Activated CD4-positive, alpha-beta memory T cell treated with anti-CD3 and anti-CD28 coated beads for 36 hours (primary cell): ENCODE measurements around the gene FOXP1. TPM values are rescaled to one million over a fixed set of nuclear protein-coding genes. Genes with fewer than 3 reads are reported as not detected.
A peak's percentile ranks its signal among the peaks of the same experiment; 100 is the strongest.

ENCODE experiments used
- CTCF ChIA-PET: fragments of 350-600 bp; sonication (Branson Sonifier 250); formaldehyde crosslinking; loops from one replicate; lab custom pipeline; 2021; ENCODE audit warnings: antibody characterized with exemption, inconsistent platforms; lab: Charles Lee
- POLR2A ChIA-PET: fragments of 350-600 bp; sonication (Branson Sonifier 250); formaldehyde crosslinking; loops from one replicate; lab custom pipeline; 2021; ENCODE audit warnings: antibody characterized with exemption; lab: Charles Lee
- DNase-seq: peaks from one replicate; pipeline ENCODE4 v3.0.0-alpha.2; 2020
- H3K27ac Mint-ChIP-seq: one replicate; pipeline ENCODE4 v1.8.0; 2021; ENCODE audit warnings: mixed read lengths
- H3K27me3 Mint-ChIP-seq: one replicate; pipeline ENCODE4 v1.8.0; 2021; ENCODE audit warnings: mixed read lengths
- H3K36me3 Mint-ChIP-seq: one replicate; pipeline ENCODE4 v1.8.0; 2021; ENCODE audit warnings: mixed read lengths
- H3K4me1 Mint-ChIP-seq: one replicate; pipeline ENCODE4 v1.8.0; 2021; ENCODE audit warnings: low read depth, mixed read lengths
- H3K4me3 Mint-ChIP-seq: one replicate; pipeline ENCODE4 v1.8.0; 2021; ENCODE audit warnings: mild to moderate bottlenecking, mixed read lengths
- H3K9me3 Mint-ChIP-seq: one replicate; pipeline ENCODE4 v1.8.0; 2021; ENCODE audit warnings: mixed read lengths
- intact Hi-C: fragments of 100-400 bp; cut with micrococcal nuclease; formaldehyde crosslinking; loops from one replicate; pipeline ENCODE4 v1.15.1; 2023
- total RNA-seq, 2 experiments: library from RNA; stranded (reverse); gene quantifications; one replicate each; pipeline ENCODE4 v1.2.3, GENCODE V29; 2021

Gene FOXP1
- total RNA-seq, 2 experiments from 2014 or later, result 94.4 to 102 TPM

GRCh38 chr3:71511037-71511436, 72.5 kb downstream of the FOXP1 start:
- Mint-ChIP-seq H3K4me3 (no peak overlapping the region), H3K27ac (no peak overlapping the region), H3K36me3 (no peaks in the 10 kb centered on the region), H3K27me3 (no peaks in the 10 kb centered on the region), H3K9me3 (no peaks in the 10 kb centered on the region), H3K4me1 (peaks cover 6% of the 10 kb centered on the region)
- CTCF ChIA-PET, result interaction anchor here (0.7 to 2.2 kb wide), 7 partner anchors 15 to 504 kb away, joined by 3 to 8 read pairs (median 5); no protein-coding TSS in a partner anchor
- intact Hi-C loops, result loop anchor here (5.0 to 10.0 kb wide), 4 partner anchors 384 to 956 kb away; no protein-coding TSS in a partner anchor
- POLR2A ChIA-PET, result interaction anchor here (1.3 kb wide), 1 partner anchor 380 kb away, joined by 3 read pairs; no protein-coding TSS in a partner anchor
- DNase-seq, result no peak

GRCh38 chr3:71510510-71510909, 73.0 kb downstream of the FOXP1 start:
- Mint-ChIP-seq H3K36me3 (peaks cover 1% of the 10 kb centered on the region), H3K4me1 (peaks cover 9% of the 10 kb centered on the region), H3K27me3 (peaks cover 2% of the 10 kb centered on the region), H3K27ac (no peak overlapping the region), H3K9me3 (no peaks in the 10 kb centered on the region), H3K4me3 (no peak overlapping the region)
- intact Hi-C loops, result loop anchor here (5.0 to 10.0 kb wide), 4 partner anchors 383 to 956 kb away; no protein-coding TSS in a partner anchor
- CTCF ChIA-PET, result interaction anchor here (0.7 to 1.8 kb wide), 3 partner anchors 85 to 208 kb away, joined by 4 to 7 read pairs (median 7); no protein-coding TSS in a partner anchor
- POLR2A ChIA-PET, result interaction anchor here (1.3 kb wide), 1 partner anchor 380 kb away, joined by 3 read pairs; no protein-coding TSS in a partner anchor
- DNase-seq, result no peak

GRCh38 chr3:71509066-71509465, 74.5 kb downstream of the FOXP1 start:
- H3K27me3 Mint-ChIP-seq, result peaks cover 2% of the 10 kb centered on the region
- POLR2A ChIA-PET, result no interaction called here
- CTCF ChIA-PET, result interaction anchor here (1.3 kb wide), 1 partner anchor 74 kb away, joined by 3 read pairs; no protein-coding TSS in a partner anchor
- no peaks in the 10 kb centered on the region for H3K9me3 Mint-ChIP-seq
- no peak overlapping the region for H3K27ac Mint-ChIP-seq
- intact Hi-C loops, result no loop called here
- H3K36me3 Mint-ChIP-seq, result peaks cover 1% of the 10 kb centered on the region
- DNase-seq, result no peak
- H3K4me1 Mint-ChIP-seq, result peaks cover 17% of the 10 kb centered on the region
- no peak overlapping the region for H3K4me3 Mint-ChIP-seq

- no peak overlapping the region for H3K27ac Mint-ChIP-seq
- intact Hi-C loops, result no loop called here
- H3K4me1 Mint-ChIP-seq, result peaks cover 40% of the 10 kb centered on the region
- ChIA-PET CTCF (no interaction called here), POLR2A (no interaction called here)
- peaks cover 2% of the 10 kb centered on the region for H3K27me3 Mint-ChIP-seq
- no peak for DNase-seq
- no peaks in the 10 kb centered on the region for H3K9me3 Mint-ChIP-seq
- no peak overlapping the region for H3K4me3 Mint-ChIP-seq
- peaks cover 5% of the 10 kb centered on the region for H3K36me3 Mint-ChIP-seq
These were observed 77.7 kb downstream of the FOXP1 start for GRCh38 chr3:71505767-71506350.

GRCh38 chr3:71504250-71505036, 79.1 kb downstream of the FOXP1 start:
- Mint-ChIP-seq H3K27me3 (peaks cover 2% of the 10 kb centered on the region), H3K27ac (peak overlapping the region; percentile 30), H3K4me3 (no peak overlapping the region), H3K9me3 (no peaks in the 10 kb centered on the region), H3K36me3 (peaks cover 5% of the 10 kb centered on the region), H3K4me1 (peaks cover 42% of the 10 kb centered on the region)
- ChIA-PET CTCF (interaction anchor here (0.9 to 1.6 kb wide), 2 partner anchors 81 to 106 kb away, joined by 3 to 5 read pairs; no protein-coding TSS in a partner anchor), POLR2A (no interaction called here)
- DNase-seq, result peak; percentile 75
- intact Hi-C loops, result loop anchor here (1.0 kb wide), 1 partner anchor 8 kb away; no protein-coding TSS in a partner anchor

GRCh38 chr3:71503525-71504249, 79.8 kb downstream of the FOXP1 start:
- Mint-ChIP-seq H3K9me3 (no peaks in the 10 kb centered on the region), H3K27me3 (peaks cover 2% of the 10 kb centered on the region), H3K4me3 (no peak overlapping the region), H3K4me1 (peaks cover 40% of the 10 kb centered on the region), H3K36me3 (peaks cover 5% of the 10 kb centered on the region), H3K27ac (peak overlapping the region; percentile 55)
- intact Hi-C loops, result loop anchor here (1.0 kb wide), 1 partner anchor 7 kb away; no protein-coding TSS in a partner anchor
- no peak for DNase-seq
- CTCF ChIA-PET, result interaction anchor here (0.9 to 1.6 kb wide), 2 partner anchors 82 to 105 kb away, joined by 3 to 5 read pairs; no protein-coding TSS in a partner anchor
- POLR2A ChIA-PET, result no interaction called here

GRCh38 chr3:71502066-71502625, 81.4 kb downstream of the FOXP1 start:
- ChIA-PET CTCF (no interaction called here), POLR2A (no interaction called here)
- Mint-ChIP-seq H3K27me3 (peaks cover 2% of the 10 kb centered on the region), H3K36me3 (peaks cover 5% of the 10 kb centered on the region), H3K9me3 (no peaks in the 10 kb centered on the region), H3K27ac (no peak overlapping the region), H3K4me1 (peaks cover 52% of the 10 kb centered on the region), H3K4me3 (no peak overlapping the region)
- no peak for DNase-seq
- intact Hi-C loops, result no loop called here

- Mint-ChIP-seq H3K4me1 (peaks cover 64% of the 10 kb centered on the region), H3K27me3 (peaks cover 1% of the 10 kb centered on the region), H3K9me3 (no peaks in the 10 kb centered on the region), H3K36me3 (peaks cover 5% of the 10 kb centered on the region), H3K4me3 (no peak overlapping the region), H3K27ac (no peak overlapping the region)
- no peak for DNase-seq
- POLR2A ChIA-PET, result no interaction called here
- intact Hi-C loops, result no loop called here
- CTCF ChIA-PET, result no interaction called here
These were observed 82.8 kb downstream of the FOXP1 start for GRCh38 chr3:71500696-71501095.

- Mint-ChIP-seq H3K9me3 (no peaks in the 10 kb centered on the region), H3K27ac (no peak overlapping the region), H3K27me3 (no peaks in the 10 kb centered on the region), H3K4me1 (peaks cover 71% of the 10 kb centered on the region), H3K4me3 (no peak overlapping the region), H3K36me3 (peaks cover 3% of the 10 kb centered on the region)
- CTCF ChIA-PET, result no interaction called here
- POLR2A ChIA-PET, result no interaction called here
- intact Hi-C loops, result no loop called here
- DNase-seq, result no peak
These were observed 84.2 kb downstream of the FOXP1 start for GRCh38 chr3:71499227-71499876.

GRCh38 chr3:71498543-71498942, 85.0 kb downstream of the FOXP1 start:
- intact Hi-C loops, result no loop called here
- Mint-ChIP-seq H3K27ac (no peak overlapping the region), H3K36me3 (peaks cover 3% of the 10 kb centered on the region), H3K9me3 (no peaks in the 10 kb centered on the region), H3K27me3 (no peaks in the 10 kb centered on the region), H3K4me1 (peaks cover 67% of the 10 kb centered on the region), H3K4me3 (no peak overlapping the region)
- no peak for DNase-seq
- CTCF ChIA-PET, result interaction anchor here (1.0 kb wide), 1 partner anchor 440 kb away, joined by 3 read pairs; no protein-coding TSS in a partner anchor
- POLR2A ChIA-PET, result no interaction called here

GRCh38 chr3:71497971-71498444, 85.5 kb downstream of the FOXP1 start:
- H3K4me3 Mint-ChIP-seq, result no peak overlapping the region
- no peak for DNase-seq
- H3K36me3 Mint-ChIP-seq, result peaks cover 6% of the 10 kb centered on the region
- H3K27ac Mint-ChIP-seq, result no peak overlapping the region
- ChIA-PET CTCF (interaction anchor here (0.5 to 1.0 kb wide), 2 partner anchors 33 to 439 kb away, joined by 3 read pairs; no protein-coding TSS in a partner anchor), POLR2A (no interaction called here)
- H3K4me1 Mint-ChIP-seq, result peaks cover 67% of the 10 kb centered on the region
- no peaks in the 10 kb centered on the region for H3K9me3 Mint-ChIP-seq
- H3K27me3 Mint-ChIP-seq, result no peaks in the 10 kb centered on the region
- intact Hi-C loops, result no loop called here
